Epithelial cell of esophagus (primary cell): ENCODE results near the gene MAGI2.

Experiments
- DNase-seq: peaks from one replicate; pipeline ENCODE4 v3.0.0; 2010; ENCODE audit warnings: low read depth
- H3K4me3 ChIP-seq: 2 replicates; pipeline ENCODE4 v1.5.1; 2011; ENCODE audit warnings: mild to moderate bottlenecking, low read length, control low read depth
- TF ChIP-seq, protein P1 (sequence below): IDR thresholded peaks from 2 replicates; pipeline ENCODE4 v1.5.1; 2011; ENCODE audit warnings: low read depth, mild to moderate bottlenecking, low read length, control low read depth, inconsistent platforms; ENCODE audit not compliant: insufficient read depth; ENCODE audit errors: missing control alignments

The MAGI2 gene

DNA sequence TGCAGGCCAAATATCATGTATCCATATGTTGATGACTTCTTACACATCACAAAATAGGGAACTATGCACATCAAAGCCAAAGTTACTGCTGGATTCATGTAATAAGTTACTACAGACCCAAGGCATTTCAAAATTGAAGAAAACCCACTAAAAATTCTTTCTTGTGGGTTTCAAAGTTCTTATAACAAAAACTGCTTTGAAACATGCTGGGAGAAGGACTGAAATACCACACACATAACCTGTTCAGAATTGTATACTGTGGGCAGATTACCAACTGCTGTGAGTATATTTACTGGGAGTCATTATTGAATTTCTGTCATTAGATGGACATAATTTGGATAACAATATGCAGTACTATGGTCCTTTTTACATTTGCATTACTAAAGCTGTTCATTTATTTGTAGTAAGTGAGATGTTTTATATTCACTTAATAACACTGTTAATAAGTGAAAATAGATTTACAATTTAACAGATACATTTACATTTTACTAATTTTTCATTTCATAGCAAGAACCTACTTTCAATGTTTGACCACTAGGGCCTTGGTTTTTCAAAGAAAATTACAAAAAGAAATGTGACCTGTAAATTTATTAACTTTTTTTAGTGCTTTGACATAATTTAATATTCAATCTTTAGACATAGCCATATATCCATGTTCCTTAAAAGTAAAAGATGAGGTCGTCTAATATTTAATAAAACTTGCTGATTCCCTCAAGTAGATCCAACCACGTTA lies 132.6 kb downstream of the MAGI2 start:
- TF ChIP-seq, protein P1, sequence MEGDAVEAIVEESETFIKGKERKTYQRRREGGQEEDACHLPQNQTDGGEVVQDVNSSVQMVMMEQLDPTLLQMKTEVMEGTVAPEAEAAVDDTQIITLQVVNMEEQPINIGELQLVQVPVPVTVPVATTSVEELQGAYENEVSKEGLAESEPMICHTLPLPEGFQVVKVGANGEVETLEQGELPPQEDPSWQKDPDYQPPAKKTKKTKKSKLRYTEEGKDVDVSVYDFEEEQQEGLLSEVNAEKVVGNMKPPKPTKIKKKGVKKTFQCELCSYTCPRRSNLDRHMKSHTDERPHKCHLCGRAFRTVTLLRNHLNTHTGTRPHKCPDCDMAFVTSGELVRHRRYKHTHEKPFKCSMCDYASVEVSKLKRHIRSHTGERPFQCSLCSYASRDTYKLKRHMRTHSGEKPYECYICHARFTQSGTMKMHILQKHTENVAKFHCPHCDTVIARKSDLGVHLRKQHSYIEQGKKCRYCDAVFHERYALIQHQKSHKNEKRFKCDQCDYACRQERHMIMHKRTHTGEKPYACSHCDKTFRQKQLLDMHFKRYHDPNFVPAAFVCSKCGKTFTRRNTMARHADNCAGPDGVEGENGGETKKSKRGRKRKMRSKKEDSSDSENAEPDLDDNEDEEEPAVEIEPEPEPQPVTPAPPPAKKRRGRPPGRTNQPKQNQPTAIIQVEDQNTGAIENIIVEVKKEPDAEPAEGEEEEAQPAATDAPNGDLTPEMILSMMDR, result no peak
- no peak overlapping the region for H3K4me3 ChIP-seq
- no peak for DNase-seq

DNA sequence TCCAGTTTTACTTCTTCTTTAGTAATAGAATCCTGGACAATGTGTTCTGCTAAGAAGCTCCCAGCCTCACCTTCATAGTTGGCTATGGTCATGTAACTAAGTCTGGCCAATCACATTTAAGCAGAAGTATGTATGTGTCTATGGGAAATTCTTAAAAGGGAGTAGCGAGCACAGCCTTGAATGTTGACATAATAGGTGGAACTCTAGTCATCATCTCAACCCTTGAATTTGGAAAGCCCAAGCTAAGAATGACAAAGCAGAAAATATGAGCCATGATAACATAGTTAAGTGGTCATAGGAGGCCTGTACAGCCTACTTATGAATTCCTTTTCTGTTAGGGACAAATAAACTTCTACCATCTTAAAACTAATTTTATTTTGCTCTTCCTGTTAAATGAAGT lies 134.1 kb downstream of the MAGI2 start:
- no peak overlapping the region for H3K4me3 ChIP-seq
- TF ChIP-seq, protein P1, result no peak
- DNase-seq, result peak; percentile 74

DNA sequence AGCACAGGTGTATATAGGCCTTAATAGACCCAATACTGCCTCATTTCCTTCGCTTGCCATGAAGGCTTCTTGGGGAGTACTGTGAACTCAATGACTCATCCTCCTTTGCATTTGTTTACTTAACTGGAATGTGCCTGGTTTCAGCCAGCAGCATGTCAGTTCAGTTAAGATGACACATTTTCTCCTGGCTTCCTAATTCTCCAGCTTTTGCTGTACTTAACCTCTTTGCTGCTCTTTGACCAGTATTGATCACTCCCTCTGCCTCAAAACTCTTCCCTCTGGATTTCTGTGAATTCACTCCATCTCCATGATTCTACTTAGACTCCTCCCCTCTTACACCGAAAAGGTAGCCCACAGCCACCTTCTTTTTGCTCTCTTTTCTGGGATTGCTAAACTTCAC lies 135.7 kb downstream of the MAGI2 start:
- TF ChIP-seq, protein P1, result no peak
- DNase-seq, result peak; percentile 93
- H3K4me3 ChIP-seq, result no peak overlapping the region

DNA sequence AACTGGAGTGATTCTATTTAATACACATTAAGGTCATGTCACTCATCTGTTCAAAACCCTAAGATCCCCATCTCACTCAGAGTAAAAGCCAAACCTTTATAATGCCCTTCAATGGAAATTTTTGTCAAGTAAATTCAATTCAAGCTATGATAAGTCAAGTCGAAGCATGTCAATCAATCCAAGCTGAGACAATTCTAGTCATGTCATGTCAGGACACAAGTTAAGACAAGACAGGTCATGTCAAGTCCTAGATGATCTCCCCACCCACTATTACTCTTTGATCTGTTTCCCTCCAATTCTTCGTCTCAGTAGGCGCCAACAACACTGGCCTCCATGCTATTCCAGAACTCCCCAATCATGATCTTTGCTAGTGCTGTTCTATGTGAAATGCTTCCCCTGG lies 141.4 kb downstream of the MAGI2 start:
- no peak overlapping the region for H3K4me3 ChIP-seq
- peak; percentile 7 for DNase-seq
- TF ChIP-seq, protein P1, result no peak

DNA sequence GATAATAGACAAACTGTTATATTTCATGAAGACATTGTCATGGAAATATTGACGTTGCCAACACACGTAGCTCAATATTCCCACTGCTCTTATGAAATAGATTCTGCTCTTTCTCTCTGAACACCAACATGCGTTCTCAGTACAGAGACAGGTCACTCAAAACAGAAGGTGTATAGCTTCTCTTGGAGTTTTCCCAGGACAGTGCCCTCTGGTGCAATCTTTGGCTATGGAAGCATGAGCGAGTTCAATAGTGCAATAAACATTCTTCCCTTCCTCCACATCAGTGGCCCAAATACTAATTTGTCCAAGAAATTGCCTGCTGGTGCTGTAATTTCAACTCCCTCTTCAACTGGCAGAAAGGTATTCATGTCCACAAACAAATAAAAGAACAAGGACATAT lies 145.3 kb downstream of the MAGI2 start:
- TF ChIP-seq, protein P1, result peak; percentile 21
- DNase-seq, result peak; percentile 31
- no peak overlapping the region for H3K4me3 ChIP-seq

DNA sequence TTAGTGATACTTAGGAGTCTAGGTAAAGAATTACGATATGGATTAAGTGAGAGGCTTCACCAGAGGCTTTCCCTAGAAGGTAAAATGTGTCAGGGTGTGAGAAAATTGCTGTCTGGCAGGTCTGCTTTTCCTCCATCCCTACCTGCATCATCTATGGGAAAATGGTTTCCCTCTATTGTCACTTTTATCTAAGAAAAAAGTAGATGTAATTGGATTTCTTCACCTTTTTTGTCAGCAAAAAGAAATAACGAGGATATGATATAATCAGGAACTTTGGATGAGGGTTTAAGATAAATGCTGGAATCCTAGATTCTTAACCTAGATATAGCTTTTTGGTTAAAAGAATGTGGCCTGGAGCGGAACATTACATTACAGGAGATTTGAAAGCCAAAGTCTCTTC lies 146.1 kb downstream of the MAGI2 start:
- TF ChIP-seq, protein P1, result no peak
- H3K4me3 ChIP-seq, result no peak overlapping the region
- no peak for DNase-seq

DNA sequence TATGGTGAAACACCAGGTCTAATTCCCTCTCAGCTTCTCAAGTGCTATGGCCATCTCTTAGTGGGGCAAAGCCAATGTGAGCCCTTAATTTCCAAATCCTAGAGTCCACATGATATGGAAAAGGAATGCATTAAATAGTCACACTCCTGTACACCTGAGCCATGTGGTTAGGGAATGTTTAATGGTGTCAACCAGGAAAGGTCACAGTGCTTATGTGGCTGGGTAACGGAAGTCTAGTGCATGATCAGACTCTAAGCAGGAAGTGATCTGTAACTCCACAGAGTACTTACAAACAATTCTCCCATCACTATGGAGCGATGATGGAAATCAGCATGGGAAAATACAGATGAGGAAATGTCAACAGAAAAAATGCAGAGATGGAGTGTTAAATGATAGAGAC lies 148.8 kb downstream of the MAGI2 start:
- DNase-seq, result no peak
- no peak overlapping the region for H3K4me3 ChIP-seq
- TF ChIP-seq, protein P1, result no peak
